Esophagus squamous epithelium (tissue), 4 donors: Measurements from ENCODE around the gene SLC23A3.

Experiments used
- POLR2A ChIP-seq, 4 donors: fragments of 450-650 bp; IDR thresholded peaks; one replicate each; pipeline ENCODE4 v1.6.1; 2017; ENCODE audit warnings: antibody characterized with exemption in 4 of 4, mild to moderate bottlenecking in 4 of 4, moderate library complexity in 3 of 4
- TF ChIP-seq, protein P1 (sequence below), 6 experiments: fragments of 450-650 bp in 4 of 6; fragments of 200-600 bp in 2 of 6; sonication (generic) in 2 of 6; IDR thresholded peaks; one replicate each; pipeline ENCODE4 v1.5.1; 2016 to 2019; ENCODE audit warnings: antibody characterized with exemption in 6 of 6, mild to moderate bottlenecking in 4 of 6, moderate library complexity in 4 of 6

DNA sequence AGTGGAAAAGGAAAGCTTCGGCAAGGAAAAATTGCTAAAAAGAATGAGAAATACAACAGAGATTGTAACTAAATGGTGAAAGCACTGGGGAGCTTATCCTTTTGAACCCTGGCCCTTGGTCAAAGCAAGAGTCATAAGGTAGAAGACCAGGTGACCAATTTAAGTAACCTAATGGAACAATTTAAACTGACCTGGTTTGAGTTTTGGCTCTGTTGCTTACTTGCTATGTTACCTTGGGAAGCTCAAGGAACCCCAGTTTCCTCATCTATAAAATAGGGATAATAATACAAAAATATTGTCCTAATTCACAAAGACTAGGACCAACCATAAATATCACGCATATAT, 57.8 kb downstream of the SLC23A3 start:
- TF ChIP-seq, protein P1, sequence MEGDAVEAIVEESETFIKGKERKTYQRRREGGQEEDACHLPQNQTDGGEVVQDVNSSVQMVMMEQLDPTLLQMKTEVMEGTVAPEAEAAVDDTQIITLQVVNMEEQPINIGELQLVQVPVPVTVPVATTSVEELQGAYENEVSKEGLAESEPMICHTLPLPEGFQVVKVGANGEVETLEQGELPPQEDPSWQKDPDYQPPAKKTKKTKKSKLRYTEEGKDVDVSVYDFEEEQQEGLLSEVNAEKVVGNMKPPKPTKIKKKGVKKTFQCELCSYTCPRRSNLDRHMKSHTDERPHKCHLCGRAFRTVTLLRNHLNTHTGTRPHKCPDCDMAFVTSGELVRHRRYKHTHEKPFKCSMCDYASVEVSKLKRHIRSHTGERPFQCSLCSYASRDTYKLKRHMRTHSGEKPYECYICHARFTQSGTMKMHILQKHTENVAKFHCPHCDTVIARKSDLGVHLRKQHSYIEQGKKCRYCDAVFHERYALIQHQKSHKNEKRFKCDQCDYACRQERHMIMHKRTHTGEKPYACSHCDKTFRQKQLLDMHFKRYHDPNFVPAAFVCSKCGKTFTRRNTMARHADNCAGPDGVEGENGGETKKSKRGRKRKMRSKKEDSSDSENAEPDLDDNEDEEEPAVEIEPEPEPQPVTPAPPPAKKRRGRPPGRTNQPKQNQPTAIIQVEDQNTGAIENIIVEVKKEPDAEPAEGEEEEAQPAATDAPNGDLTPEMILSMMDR (IDR thresholded peaks at IDR 0.05): no peak
- TF ChIP-seq POLR2A (IDR thresholded peaks at IDR 0.05): no peak
